ENCODE results near the gene ATP2C1.

DNA sequence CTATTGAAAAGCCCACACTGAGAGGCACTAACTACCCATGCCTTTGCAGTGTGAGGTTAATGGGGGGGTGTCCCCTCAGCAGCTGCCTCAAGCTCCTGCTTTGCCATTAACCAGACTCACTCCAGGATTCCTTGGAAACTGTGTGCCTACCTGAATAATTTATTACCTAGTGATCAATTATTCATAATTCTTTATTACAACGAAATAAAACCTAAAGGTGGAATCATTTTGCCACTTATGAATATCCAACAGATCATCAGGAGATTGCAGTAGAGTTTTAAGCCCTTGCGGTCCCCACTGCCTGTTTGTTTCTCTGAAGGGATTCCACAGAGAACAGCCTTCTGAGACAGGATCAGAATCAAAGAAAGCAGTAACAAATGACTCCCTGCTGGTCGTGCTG is 156.1 kb downstream of the ATP2C1 start:
- TF ChIP-seq, protein P1, sequence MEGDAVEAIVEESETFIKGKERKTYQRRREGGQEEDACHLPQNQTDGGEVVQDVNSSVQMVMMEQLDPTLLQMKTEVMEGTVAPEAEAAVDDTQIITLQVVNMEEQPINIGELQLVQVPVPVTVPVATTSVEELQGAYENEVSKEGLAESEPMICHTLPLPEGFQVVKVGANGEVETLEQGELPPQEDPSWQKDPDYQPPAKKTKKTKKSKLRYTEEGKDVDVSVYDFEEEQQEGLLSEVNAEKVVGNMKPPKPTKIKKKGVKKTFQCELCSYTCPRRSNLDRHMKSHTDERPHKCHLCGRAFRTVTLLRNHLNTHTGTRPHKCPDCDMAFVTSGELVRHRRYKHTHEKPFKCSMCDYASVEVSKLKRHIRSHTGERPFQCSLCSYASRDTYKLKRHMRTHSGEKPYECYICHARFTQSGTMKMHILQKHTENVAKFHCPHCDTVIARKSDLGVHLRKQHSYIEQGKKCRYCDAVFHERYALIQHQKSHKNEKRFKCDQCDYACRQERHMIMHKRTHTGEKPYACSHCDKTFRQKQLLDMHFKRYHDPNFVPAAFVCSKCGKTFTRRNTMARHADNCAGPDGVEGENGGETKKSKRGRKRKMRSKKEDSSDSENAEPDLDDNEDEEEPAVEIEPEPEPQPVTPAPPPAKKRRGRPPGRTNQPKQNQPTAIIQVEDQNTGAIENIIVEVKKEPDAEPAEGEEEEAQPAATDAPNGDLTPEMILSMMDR (IDR thresholded peaks at IDR 0.05; ENCODE audit: low read depth, low read length) = no peak
- TF ChIP-seq POLR2A (IDR thresholded peaks at IDR 0.05; ENCODE audit: extremely low read depth, insufficient read length) (no peak), MYC (IDR thresholded peaks at IDR 0.05; ENCODE audit: low read depth, low read length) (no peak)
- TF ChIP-seq, protein P2, sequence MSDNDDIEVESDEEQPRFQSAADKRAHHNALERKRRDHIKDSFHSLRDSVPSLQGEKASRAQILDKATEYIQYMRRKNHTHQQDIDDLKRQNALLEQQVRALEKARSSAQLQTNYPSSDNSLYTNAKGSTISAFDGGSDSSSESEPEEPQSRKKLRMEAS (IDR thresholded peaks at IDR 0.05; ENCODE audit: low read depth, low read length) = no peak

Data from NB4 (cell line).